GM18909 (cell line): ENCODE measurements around the gene CYB5R3.
"Not testable (repeated sequence)": the region's sequence is repeated elsewhere in the genome, so short reads cannot be mapped to it uniquely, and the experiment has no call there.

ENCODE experiments used
- ATAC-seq: cut with Tn5 transposase; IDR thresholded peaks from one replicate; pipeline ENCODE4 v1.9.1; 2021; ENCODE audit warnings: mild to moderate bottlenecking; ENCODE audit not compliant: unreplicated experiment, poor library complexity

CYB5R3 gene

GRCh38 chr22:42608823-42609361 lies 40.3 kb downstream of the CYB5R3 start:
- ATAC-seq = no peak

- no peak for ATAC-seq
Observed at GRCh38 chr22:42608136-42608822, 40.9 kb downstream of the CYB5R3 start.

DNA sequence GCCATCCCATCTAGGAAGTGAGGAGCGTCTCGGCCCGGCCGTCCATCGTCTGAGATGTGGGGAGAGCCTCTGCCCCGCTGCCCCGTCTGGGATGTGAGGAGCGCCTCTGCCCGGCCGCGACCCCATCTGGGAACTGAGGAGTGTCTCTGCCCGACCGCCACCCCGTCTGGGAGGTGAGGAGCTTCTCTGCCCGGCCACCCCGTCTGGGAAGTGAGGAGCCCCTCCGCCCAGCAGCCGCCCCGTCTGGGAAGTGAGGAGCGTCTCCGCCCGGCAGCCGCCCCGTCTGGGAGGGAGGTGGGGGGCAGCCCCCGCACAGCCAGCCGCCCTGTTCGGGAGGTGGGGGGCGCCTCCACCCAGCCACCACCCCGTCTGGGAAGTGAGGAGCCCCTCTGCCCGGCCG lies 41.6 kb downstream of the CYB5R3 start:
- not testable (repeated sequence) for ATAC-seq

GRCh38 chr22:42604403-42604802 lies 44.8 kb downstream of the CYB5R3 start:
- ATAC-seq = no peak

GRCh38 chr22:42603427-42603826 lies 45.8 kb downstream of the CYB5R3 start:
- ATAC-seq = no peak

DNA sequence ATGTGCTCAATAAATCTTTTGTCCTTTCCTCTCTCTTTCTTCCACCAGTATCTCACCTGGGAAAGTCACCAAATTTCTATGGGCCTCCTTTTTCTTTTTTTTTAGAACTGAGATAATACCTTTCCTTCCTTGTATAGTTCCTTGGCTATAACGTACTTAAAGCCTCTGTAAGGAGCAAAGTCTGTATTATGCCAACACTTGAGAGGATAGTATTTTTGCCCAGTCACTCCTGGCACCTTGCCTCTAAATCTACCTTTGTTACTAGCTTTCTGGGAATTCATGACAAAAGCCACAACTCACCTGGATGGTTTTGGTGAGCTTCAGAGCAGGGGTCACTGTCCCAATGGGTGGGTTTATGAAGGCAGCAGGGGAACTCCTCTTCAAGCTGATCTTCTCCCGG lies 46.7 kb downstream of the CYB5R3 start:
- ATAC-seq = no peak

DNA sequence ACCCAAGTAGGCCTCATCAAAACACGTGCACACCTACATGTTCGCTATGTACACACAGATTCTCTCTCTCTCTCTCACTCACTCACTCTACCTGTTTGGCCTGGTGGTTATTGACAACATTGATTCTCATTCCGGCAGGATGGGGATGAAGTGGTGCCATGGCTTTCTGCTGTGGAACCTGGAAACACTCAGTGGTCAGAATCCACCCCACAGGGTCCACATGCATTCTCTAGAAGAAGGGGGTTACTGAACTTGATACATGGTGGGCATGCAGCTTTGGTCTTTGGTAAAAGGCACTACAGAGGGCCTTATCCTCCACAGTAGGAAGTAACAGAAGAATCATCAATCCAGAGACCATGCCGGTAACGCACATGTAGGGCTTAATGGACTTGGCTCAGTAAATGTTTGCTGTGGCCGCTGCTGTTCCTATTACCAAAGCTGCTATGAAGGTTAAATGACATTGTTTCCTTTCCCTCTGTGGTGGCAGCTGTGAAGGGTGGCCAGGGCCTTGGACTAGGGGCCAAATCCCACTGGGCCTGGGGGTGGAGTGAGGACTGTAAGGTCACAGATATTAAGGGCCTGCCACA lies 47.2 kb downstream of the CYB5R3 start:
- no peak for ATAC-seq

DNA sequence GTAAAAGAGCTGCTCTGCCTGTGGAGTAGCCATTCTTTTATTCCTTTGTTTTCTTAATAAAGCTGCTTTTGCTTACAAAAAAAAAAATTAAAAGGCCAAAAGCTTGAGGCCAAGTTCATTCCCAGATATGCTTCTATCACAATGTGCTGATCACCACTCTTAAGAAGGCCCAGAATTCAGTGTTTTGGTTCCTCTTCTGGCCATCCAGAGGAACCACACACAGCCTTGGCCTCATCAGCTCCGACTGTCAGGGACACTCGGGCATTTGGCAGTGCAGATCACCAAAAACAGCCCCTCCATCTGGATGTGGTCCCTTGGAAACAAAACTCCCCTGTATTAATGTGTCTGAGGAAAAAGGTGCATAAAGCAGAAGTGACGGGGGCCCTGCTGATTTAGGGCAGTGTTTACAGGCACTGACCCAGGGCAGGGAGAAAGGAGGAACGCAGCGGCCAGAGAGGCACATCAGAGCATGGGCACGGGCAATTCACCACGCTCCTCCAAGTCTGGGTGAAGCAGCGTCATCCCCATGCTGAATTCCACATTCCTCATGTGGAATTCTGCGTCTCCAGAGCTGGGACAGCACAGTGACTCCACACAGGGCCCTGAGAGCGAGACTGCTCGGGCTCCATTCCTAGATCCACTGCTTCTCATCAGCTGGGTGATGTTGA lies 52.2 kb downstream of the CYB5R3 start:
- no peak for ATAC-seq

DNA sequence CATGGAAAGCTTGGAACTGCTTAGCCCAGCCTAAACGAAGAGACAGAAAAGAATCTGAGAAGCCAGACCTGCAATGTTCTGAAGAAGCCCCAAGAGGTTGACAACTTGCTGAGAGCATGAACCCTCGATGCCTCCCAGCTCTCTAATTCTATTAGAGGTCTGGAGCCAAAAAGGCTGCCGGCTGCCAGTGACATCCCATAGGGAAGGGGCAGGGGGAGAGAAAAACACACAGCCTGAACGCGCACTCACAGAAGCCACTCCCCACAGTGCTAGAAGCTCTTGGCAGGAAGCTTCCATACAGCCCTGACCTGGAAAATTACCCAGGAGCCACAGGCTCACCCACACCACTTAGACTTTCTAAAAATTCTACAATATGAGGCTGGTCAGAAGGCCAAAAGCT lies 52.9 kb downstream of the CYB5R3 start:
- no peak for ATAC-seq

DNA sequence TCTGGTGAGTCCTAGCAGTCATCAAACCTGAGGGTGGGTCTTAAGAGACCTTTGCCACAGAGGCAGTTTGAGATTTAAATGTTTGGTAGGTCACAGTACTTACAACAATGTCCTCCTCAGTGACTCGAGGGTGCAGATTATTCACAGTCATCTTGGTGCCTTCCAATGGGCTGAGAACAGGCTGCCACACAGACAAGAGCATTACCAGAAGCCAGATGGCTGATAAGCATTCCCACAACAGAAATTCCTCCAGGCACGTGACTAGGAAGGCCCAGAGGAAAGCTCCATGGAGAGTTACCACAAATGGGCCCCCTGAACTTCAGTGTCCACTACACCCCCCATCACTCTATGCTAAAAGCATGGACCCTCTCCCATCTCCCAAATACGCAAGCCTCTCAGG lies 53.8 kb downstream of the CYB5R3 start:
- ATAC-seq = no peak

DNA sequence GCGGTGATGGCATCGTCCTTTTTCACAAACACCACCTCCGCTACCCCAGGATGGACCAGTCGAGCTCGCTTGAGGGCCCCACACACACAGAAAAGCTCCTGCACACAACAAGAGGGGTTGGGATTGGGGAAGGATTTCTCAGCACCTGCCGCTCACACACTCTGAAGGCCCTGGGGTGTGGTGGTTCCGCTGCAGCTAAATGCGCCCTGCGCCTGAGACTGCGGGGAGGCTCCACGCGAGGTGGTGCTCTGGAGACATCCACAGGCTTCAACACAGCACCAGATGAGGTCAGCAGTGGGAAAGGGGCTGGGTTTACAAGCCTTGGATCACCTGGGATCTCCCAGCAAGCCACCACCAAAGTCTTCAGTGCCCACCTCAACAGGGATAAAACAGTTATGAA lies 57.2 kb downstream of the CYB5R3 start:
- no peak for ATAC-seq

DNA sequence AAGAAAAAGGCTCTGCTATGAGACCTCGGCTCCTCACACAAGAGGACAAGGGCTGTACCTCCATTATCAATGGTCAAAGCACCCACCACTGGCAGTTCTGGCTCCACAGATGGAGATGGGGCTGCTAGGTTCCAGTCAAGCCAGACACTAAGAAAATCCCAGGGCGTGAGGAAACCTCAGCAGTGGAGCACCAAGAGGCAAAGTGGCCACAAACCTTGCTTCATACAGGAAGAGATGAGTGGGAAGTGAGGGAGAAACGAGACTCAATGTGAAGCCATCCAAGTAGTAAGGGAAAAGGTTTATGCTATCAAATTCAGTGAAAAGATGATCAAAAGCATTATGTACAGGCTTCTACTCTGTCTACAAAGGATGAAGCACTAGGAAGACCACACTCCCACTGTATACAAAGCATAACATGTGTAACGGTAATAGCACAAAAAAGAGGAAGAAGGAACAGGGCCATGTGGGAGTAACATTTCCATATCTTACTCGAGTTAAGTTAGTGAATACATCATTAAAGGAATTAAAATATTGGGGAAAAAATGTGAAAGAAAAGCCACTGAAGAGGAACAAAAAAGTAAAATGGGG lies 61.5 kb downstream of the CYB5R3 start:
- no peak for ATAC-seq

GRCh38 chr22:42586381-42586780 lies 62.8 kb downstream of the CYB5R3 start:
- no peak for ATAC-seq

DNA sequence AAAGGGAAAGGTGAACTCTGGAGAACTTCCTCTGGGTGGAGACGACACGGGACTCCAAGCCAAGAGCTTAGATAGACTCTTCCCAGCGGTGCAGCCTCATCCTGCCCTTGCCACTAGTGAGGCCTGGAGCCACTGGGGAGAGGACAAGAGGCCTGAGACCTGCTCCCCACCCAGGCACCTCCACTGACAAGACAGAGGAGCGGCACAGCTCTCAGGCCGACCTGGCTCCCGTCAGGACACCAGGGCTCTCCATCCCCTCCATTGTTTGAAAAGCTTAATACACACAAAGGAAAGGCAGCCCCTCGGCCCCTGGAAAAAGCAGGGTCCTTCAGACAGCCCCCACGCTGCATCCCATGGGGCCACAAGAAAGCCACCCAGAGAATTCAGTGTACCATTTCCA lies 64.1 kb downstream of the CYB5R3 start:
- no peak for ATAC-seq

- no peak for ATAC-seq
Observed at GRCh38 chr22:42584364-42584940, 64.7 kb downstream of the CYB5R3 start.

- ATAC-seq = no peak
Observed at GRCh38 chr22:42582987-42583386, 66.2 kb downstream of the CYB5R3 start.

GRCh38 chr22:42581762-42582716 lies 67.2 kb downstream of the CYB5R3 start:
- peak; percentile 77 for ATAC-seq

DNA sequence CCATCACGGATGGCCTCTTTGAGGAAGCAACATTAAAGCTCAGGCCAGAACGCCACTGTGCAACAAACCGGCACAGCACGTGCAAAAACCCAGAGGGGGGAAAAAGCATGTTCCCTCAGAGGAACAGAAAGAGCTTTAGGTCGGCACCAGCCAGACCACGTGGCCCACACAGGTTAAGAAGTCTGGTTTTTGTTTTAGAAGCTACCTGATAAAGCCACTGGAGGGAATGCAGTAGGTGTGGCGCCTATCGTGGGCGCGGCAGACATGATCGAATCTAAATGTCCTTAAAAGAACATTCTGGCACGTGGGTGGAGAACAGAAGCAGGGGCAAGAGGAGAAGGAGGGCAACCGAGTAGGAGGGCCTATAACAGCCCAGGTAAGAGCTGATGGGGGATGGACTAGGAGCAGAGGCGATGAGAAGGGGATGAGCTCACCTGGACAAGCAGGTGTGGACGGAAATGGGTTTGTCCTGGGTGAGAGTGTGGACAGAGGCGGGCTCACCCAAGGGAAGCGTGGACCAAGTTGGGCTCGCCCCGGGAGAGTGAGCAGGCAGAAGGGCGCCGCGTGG lies 67.9 kb downstream of the CYB5R3 start:
- not testable (repeated sequence) for ATAC-seq

DNA sequence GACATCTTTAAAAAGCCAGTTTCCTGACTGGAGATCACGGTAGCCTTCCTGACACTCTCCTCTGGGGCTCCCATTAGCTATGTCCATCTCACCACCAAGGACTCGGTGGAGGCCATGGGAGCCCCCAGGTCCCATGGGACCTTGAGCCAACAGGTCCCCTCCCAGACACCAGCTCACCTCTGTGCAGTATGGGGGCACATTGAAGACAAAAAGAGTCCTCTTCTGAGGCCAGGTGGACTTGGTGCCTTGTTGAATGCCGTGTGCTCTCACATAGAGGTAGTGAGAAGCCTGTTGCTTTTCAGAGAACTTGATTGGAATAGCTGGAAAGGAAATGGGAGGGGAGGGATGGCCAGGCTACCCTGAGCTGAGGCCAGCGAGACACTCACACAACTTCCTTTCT lies 69.2 kb downstream of the CYB5R3 start:
- not testable (repeated sequence) for ATAC-seq
